ENCODE data around the gene IL19.
"Not testable (repeated sequence)": the region's sequence is repeated elsewhere in the genome, so short reads cannot be mapped to it uniquely, and the experiment has no call there.

The IL19 gene

DNA sequence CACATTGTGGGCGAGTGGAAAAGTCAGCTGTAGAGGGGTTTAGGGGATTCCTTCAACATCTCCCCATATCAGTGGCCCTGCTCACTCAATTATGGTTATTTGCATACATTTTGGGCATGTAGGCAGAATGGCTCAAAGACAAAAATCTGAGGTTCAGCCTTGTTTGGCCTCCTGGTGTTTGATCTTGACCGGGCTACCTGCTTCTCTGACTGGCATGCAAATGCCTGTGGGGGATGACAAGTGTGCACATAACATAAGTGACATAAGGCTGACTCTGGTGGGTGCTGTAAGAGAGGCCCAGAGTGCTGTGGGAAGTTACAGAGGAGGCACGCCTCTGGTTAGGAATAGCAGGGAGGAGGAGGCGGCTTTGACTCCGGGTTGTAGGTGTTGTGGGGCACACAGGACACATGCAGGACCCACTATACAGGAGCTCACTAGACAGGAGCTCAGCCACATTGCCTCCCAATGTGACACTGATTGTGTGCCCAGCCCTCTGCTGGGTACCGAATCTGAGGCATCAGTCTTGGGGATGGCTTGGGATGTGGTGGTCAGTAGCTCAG, 29.4 kb upstream of the IL19 start:
- peak; percentile 30 for DNase-seq (ENCODE audit: low spot score)

GRCh38 chr1:206742719-206743383, 27.7 kb upstream of the IL19 start:
- DNase-seq (ENCODE audit: low spot score) = no peak

DNA sequence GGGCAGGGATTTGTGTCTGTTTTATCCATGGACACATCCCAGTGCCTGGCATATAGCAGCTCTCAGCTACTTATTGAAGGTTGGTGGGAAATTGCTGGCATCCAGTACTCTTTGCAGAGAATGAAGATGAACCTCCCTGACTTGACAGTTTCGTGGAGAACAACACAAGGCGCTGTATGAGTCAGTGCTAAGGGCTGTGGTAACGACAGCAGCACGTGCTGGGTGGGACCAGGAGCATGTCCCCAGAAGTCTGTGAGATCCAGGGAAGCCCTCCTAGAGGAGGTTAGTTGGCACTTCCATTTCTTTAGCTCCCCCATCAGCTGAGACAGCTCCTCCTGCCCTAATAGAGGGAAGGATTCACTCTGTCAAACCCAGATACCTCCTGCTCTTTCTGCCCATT, 25.9 kb upstream of the IL19 start:
- DNase-seq (ENCODE audit: low spot score) = no peak

DNA sequence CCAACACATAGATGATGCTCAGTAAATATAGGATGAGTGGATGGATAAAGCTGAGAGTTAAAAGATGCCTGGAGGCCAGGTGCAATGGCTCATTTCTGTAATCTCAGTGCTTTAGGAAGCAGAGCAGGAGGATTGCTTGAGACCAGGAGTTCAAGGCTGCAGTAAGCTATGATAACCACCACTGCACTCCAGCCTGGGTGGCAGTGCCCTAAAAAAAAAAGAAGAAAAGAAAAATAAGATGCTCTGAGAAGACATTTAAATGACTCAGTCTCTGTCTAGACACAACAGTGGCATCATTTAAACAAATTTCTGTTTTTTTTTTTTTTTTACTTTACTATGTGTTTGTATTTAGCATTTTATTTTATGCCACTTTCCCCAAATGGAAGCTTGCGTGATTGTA, 25.3 kb upstream of the IL19 start:
- no peak for DNase-seq (ENCODE audit: low spot score)

GRCh38 chr1:206748348-206749030, 22.1 kb upstream of the IL19 start:
- DNase-seq (ENCODE audit: low spot score) = no peak

GRCh38 chr1:206751891-206752290, 18.7 kb upstream of the IL19 start:
- no peak for DNase-seq (ENCODE audit: low spot score)

GRCh38 chr1:206752481-206752880, 18.1 kb upstream of the IL19 start:
- DNase-seq (ENCODE audit: low spot score) = no peak

DNA sequence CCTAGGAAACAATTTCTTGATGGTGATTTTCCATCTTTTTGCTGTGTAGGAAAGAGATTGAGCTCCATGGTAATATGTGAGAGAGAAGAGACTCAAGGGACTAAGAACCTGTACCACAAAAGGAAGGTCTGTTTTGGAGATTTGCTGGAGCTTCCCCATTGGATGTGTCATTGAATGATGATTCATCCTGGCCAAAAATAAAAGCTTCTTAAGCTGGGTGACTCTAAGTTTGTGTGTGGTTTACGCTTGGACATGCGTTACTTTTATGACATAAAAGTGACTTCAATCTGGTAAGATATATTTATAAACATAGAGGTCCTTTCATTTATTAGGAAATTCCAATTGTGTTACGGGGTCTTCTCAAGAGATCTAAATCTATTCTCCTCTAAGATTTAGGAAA, 17.4 kb upstream of the IL19 start:
- no peak for DNase-seq (ENCODE audit: low spot score)

DNA sequence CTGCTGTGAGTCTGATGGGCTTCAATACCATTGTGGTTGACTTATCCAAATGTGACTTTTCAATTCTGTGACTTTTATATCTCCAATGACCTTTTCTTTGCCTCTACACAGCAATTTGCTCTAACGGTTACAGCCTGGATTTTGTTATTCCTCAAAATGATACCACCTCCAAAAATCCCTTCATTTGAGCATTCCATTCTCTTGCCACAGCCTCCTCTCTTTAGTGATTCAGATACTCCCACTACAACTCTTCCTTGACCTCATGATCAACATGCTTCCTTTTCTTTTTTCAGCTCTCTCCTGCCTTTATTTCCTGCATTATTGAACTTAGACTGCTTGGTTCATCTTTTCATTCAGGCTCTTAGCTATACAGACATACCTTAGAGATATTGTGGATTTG, 16.6 kb upstream of the IL19 start:
- no peak for DNase-seq (ENCODE audit: low spot score)

- DNase-seq (ENCODE audit: low spot score) = no peak
Measured at GRCh38 chr1:206757524-206758266, 12.9 kb upstream of the IL19 start.

DNA sequence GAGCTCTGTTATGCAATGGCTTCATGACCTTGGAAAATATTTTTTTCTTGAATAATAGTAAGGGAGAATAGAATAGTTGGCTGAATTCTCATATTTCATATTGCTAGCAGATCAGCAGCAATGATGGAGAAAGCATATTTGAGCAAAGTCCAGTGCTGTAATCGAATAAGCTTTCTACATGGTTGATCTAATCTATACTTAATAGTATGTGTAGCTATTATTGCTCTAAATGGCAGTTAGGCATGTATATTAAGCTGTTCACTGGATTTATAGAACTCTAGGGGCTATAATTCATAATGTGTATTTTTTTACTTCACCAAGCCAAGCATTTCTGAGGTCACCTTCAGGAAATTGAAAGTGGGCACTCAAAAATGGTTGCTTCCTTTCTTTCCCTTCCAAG, 10.0 kb upstream of the IL19 start:
- DNase-seq (ENCODE audit: low spot score) = no peak

- DNase-seq (ENCODE audit: low spot score) = no peak
Measured at GRCh38 chr1:206761159-206761768, 9.3 kb upstream of the IL19 start.

DNA sequence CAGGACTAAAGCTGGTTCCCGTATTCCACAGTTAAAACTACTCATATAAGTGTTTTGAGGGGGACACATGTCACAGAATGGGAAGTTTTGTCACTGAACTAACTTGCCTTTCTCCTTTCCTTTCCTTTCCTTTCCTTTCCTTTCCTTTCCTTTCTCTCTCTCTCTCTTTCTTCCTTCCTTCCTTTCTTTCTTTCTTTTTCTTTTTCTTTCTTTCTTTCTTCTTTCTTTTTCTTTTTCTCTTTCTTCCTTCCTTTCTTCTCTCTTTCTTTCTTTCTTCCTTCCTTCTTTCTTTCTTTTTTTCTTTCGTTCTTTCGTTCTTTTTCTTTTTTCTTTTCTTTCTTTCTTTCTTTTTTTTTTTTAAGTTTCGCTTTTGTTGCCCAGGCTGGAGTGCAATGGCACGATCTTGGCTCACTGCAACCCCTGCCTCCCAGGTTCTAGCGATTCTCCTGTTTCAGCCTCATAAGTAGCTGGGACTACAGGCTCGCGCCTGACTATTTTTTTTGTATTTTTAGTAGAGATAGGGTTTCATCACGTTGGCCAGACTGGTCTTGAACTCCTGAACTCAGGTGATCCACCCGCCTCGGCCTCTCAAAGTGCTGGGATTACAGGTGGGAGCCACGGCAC, 7.7 kb upstream of the IL19 start:
- DNase-seq (ENCODE audit: low spot score) = not testable (repeated sequence)

DNA sequence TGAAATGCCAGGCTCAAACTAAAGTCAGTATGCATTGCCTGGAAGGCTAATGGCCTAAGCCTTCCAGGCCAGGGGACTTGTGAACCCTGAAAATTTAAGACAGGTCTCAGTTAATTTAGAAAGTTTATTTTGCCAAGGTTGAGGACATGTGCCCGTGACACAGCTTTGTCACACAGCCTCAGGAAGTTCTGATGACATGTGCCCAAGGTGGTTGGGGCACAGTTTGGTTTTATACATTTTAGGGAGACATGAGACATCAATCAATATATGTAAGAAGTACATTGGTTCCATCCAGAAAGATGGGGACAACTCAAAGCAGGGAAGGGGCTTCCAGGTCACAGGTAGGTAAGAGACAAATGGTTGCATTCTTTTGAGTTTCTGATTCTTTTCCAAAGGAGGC, 4.8 kb upstream of the IL19 start:
- DNase-seq (ENCODE audit: low spot score) = not testable (repeated sequence)

DNA sequence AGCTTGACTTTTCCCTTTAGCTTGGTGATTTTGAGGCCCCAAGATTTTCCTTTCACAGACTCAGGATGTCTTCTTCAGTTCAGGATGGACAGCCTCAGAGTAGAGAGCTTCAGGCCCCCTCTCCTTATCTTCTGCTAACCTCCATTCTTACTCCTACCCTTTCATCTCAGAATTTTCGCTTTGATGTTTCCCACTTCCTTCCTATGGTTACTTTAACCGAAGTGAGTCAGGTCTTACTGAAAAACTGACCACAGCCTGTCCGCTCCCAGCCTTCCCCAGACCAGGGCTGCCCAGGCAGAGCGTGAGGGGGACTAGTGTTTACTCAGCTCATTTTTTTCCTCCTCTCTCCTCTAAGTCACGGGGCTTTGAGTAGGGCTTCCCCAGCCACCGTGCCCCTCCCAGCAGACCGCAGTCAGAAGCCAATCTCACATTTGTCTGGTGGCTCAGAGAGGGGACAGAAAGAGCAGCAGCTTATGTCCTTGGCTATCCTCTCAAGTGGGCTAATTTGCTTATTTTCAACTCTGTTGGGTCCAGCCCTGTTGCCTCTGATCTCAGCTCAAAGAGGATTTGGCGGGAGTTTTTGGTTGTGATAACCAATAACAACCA, 4.2 kb upstream of the IL19 start:
- DNase-seq (ENCODE audit: low spot score) = peak; percentile 98

GRCh38 chr1:206768472-206769303, 1.9 kb upstream of the IL19 start:
- no peak for DNase-seq (ENCODE audit: low spot score)

DNA sequence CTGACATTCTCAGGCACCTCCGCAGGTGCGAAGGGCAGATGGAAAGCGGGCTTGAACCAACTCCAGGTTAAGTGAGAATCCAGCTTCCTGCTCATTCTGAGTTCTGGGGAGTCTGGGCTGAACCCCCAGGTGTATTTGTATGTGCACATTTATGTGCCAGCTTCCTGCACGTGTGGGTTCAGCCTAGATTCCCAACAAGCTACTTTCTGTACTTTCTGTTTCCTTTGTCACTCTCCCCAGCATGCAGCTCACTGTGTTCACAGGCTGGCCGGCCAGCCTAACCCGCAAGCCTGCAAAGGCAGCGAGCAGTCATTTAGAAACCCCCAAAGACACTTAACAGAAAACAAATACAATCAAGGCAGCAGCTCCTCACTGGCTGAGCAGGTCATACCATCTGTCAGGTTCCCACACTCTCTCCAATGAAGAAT, 1.3 kb upstream of the IL19 start:
- peak; percentile 34 for DNase-seq (ENCODE audit: low spot score)

GRCh38 chr1:206771338-206771692, 742 bp downstream of the IL19 start:
- no peak for DNase-seq (ENCODE audit: low spot score)

GRCh38 chr1:206772243-206772937, 1.8 kb downstream of the IL19 start, which contains the start of gene IL10:
Gene IL10, minus strand, starts transcription at chr1:206772494. Its CDS starts 59 bp downstream, at chr1:206772435.
- DNase-seq (ENCODE audit: low spot score) = peak; percentile 18

GRCh38 chr1:206774093-206774492, 3.5 kb downstream of the IL19 start:
- no peak for DNase-seq (ENCODE audit: low spot score)
